ENCODE results near the gene MACF1. TPM values are rescaled to one million over a fixed set of nuclear protein-coding genes. Genes with fewer than 3 reads are reported as not detected.
A peak's percentile ranks its signal among the peaks of the same experiment; 100 is the strongest.
"Not testable (repeated sequence)": the region's sequence is repeated elsewhere in the genome, so short reads cannot be mapped to it uniquely, and the experiment has no call there.

The MACF1 gene
- total RNA-seq, 2 donors from 2014 or later: 273 to 278 TPM

DNA sequence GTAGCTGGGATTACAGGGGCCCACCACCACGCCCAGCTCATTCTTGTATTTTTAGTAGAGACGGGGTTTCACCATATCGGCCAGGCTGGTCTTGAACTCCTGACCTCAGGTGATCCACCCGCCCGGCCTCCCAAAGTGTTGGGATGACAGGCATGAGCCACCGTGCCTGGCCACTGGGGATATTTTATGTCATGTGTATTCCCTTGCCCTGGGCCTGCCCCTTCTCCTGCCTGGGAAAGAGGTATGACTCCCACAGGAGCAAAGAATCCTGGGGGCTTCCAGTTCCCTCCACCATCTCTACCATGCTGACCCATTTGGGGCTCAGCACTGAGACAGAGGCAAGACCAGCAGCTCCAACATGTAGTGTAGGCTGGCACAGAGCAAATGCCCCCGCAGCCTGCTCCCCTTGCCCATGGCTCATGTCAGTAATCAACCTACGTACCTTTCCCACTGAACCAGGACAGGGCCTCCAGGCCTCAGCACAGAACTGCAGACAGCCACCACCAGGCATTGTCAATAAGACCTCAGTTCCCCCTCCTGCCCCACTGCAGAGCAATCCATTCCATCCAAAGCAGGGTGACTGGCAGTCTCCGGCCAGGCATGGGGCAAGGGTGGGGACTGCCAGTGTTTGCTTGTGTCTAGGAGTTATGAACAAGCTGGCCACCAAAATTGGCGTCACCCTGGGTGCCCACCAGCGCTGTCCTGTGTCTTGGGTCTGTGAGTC, 322.1 kb downstream of the MACF1 start:
- Histone ChIP-seq H3K4me1 (no peaks in the 10 kb centered on the region), H3K9me3 (no peaks in the 10 kb centered on the region), H3K27me3 (no peaks in the 10 kb centered on the region), H3K36me3 (peaks cover 44% of the 10 kb centered on the region), H3K4me3 (no peak overlapping the region), H3K27ac (peak overlapping the region; percentile 69 to 78)
- no peak for DNase-seq (ENCODE audit: low spot score)
- TF ChIP-seq, protein P1, sequence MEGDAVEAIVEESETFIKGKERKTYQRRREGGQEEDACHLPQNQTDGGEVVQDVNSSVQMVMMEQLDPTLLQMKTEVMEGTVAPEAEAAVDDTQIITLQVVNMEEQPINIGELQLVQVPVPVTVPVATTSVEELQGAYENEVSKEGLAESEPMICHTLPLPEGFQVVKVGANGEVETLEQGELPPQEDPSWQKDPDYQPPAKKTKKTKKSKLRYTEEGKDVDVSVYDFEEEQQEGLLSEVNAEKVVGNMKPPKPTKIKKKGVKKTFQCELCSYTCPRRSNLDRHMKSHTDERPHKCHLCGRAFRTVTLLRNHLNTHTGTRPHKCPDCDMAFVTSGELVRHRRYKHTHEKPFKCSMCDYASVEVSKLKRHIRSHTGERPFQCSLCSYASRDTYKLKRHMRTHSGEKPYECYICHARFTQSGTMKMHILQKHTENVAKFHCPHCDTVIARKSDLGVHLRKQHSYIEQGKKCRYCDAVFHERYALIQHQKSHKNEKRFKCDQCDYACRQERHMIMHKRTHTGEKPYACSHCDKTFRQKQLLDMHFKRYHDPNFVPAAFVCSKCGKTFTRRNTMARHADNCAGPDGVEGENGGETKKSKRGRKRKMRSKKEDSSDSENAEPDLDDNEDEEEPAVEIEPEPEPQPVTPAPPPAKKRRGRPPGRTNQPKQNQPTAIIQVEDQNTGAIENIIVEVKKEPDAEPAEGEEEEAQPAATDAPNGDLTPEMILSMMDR (IDR thresholded peaks at IDR 0.05): no peak

DNA sequence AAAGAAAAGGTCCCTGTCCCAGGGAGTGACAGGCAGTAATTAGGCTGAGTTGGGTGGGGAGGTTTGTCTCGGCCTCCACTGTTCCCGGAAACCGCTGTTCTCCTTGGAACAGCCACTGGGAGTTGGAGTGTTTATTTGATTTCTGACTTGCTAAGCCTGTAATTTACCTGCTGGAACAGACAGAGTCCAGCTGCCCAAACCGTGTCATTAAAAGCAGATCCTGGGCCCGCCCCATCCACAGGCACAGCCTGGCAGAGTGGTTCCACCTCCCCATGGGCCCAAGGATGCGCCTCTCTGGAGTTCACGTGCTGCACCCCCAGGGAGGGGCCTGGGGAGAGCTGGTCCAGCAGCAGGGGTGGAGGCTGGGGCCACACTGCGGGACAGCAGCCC, 322.7 kb downstream of the MACF1 start:
- not testable (repeated sequence) for DNase-seq (ENCODE audit: low spot score); H3K4me3 ChIP-seq; H3K4me1 ChIP-seq; H3K9me3 ChIP-seq; H3K27me3 ChIP-seq
- peak overlapping the region in 1 of 2 donors; percentile 78 for H3K27ac ChIP-seq
- peaks cover 49% of the 10 kb centered on the region for H3K36me3 ChIP-seq

DNA sequence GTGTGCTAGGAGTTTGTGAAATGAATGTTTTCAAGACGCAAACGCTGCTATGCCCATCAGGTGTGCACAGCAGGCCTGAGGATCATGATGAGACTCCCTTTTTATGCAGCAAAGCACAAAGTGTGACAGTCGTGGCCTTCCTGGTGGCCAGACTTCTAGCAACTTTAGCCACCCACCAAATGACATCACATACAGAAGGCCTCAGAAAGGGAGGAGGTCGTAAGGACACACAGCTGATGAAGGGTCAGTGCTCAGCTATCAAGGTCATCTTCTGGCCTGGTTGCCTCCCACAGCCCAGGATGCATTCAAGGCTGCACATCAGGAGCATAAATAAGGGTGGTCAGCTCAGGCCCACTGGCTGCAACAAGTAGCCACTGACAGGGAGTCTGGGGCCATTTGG, 323.6 kb downstream of the MACF1 start:
- no peak overlapping the region for H3K4me3 ChIP-seq
- peaks cover 58% of the 10 kb centered on the region for H3K36me3 ChIP-seq
- DNase-seq (ENCODE audit: low spot score): no peak
- TF ChIP-seq, protein P1 (IDR thresholded peaks at IDR 0.05): no peak
- H3K9me3 ChIP-seq: no peaks in the 10 kb centered on the region
- H3K4me1 ChIP-seq: no peaks in the 10 kb centered on the region
- no peak overlapping the region for H3K27ac ChIP-seq
- H3K27me3 ChIP-seq: no peaks in the 10 kb centered on the region

DNA sequence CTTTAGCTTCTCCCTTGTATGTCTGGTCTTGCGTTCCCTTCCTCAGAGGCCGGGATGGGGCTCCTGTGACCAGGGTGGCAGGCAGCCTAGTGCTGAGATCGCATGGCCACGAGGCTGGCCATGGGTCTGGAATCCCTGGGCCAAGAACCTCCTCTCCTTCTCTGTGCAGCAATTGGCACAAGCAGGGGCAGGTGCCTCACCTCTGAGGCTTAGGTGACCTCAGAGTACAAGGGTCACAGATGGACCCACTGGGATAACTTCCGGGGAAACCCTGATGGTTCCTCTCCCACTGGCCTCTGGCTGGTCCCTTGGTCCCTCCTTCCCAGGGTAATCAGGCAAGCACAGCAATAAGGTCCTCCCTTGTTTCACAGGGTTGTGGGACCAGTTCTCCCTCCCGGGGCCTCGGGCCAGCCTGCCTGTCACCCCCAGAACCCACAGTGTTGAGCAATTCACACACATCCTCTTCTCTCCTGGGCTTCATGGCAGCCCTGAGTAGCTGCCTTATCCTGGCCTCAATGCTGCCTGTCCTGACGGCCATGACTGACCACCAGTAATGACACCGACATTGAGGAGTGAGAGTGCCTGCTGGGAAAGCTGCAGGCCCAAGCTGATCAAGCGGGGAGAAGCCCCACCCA, 325.5 kb downstream of the MACF1 start:
- Histone ChIP-seq H3K4me1 (no peaks in the 10 kb centered on the region), H3K9me3 (no peaks in the 10 kb centered on the region), H3K27ac (peak overlapping the region in 1 of 2 donors; percentile 7), H3K36me3 (peaks cover 62% of the 10 kb centered on the region), H3K4me3 (no peak overlapping the region), H3K27me3 (no peaks in the 10 kb centered on the region)
- TF ChIP-seq, protein P1 (IDR thresholded peaks at IDR 0.05): no peak
- no peak for DNase-seq (ENCODE audit: low spot score)

DNA sequence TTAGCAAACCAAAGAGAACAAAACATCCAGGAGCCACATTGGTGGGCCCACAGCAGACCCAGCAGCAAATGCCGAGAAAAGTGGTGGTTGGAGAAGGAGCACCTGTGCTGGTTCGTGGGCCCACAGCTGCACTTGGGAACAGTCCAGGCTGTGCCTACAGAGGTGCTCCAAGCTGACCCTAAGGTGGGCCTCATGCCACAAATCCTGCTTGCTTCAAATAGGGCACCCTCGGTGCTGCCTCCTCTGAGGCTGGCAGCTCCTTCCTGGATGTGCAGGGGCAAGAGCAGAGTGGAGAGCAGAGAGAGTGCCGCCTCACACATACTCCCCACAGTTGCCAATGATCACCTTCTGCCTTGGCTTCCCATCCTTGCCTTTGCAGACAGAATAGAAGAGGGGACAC, 327.0 kb downstream of the MACF1 start:
- no peaks in the 10 kb centered on the region for H3K9me3 ChIP-seq
- peaks cover 62% of the 10 kb centered on the region for H3K36me3 ChIP-seq
- H3K27me3 ChIP-seq: no peaks in the 10 kb centered on the region
- H3K27ac ChIP-seq: no peak overlapping the region
- TF ChIP-seq, protein P1 (IDR thresholded peaks at IDR 0.05): no peak
- H3K4me3 ChIP-seq: no peak overlapping the region
- DNase-seq (ENCODE audit: low spot score): no peak
- H3K4me1 ChIP-seq: no peaks in the 10 kb centered on the region

DNA sequence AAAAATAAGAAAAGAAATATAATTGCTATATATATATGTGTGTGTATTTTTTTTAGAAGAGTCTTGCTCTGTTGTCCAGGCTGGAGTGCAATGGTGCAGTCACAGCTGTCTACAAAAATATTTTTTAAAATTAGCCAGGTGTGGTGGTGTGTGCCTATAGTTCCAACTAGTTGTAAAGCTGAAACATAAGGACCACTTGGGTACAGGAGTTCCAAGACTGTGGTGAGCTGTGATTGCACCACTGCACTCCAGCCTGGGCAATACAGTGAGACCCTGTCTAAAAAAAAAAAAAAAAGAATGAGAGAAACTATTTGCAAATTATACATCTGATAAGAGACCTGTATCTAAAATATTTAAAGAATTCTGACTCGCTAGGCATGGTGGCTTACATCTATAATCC, 328.9 kb downstream of the MACF1 start:
- Histone ChIP-seq H3K4me1 (no peaks in the 10 kb centered on the region), H3K27me3 (no peaks in the 10 kb centered on the region), H3K27ac (no peak overlapping the region), H3K9me3 (no peaks in the 10 kb centered on the region), H3K4me3 (no peak overlapping the region), H3K36me3 (peaks cover 49% of the 10 kb centered on the region)
- TF ChIP-seq, protein P1 (IDR thresholded peaks at IDR 0.05): no peak
- DNase-seq (ENCODE audit: low spot score): no peak

Other genes starting within 250 kb of the MACF1 start
- 10 to 100 TPM; 44.8 to 46.4 TPM for gene AKIRIN1, start 213.4 kb upstream of the MACF1 start, total RNA-seq
- gene NDUFS5, start 178.3 kb upstream of the MACF1 start, total RNA-seq: 1,000 to 10,000 TPM; 1,281 to 1,828 TPM

Data from right atrium auricular region (tissue), 2 donors.